ENCODE measurements around the gene BOLL. TPM values are rescaled to one million over a fixed set of nuclear protein-coding genes. Genes with fewer than 3 reads are reported as not detected.
"Not testable (repeated sequence)": the region's sequence is repeated elsewhere in the genome, so short reads cannot be mapped to it uniquely, and the experiment has no call there.

BOLL gene
- total RNA-seq, 8 experiments from 2014 or later, result 0.15 to 0.57 (median 0.18) TPM; not detected in 3

DNA sequence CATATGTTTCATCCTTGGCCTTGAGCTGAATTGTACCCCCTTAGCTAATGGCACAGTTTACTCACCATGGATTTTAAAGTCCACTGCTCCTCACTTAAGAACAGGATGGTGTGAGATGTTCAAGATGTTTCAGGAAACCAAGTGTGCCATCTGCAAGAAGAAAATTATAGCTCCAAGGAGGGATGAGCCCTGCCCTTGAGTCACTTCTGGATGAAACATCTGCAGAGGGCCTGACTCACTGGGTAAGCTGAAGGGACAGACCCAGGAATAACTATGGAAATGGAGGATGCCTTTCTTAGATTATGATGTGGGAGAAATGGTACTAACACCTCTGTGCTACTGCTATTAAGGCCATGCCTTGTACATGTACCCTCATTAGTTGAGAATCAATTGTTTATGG, 73.5 kb downstream of the BOLL start:
- peak in 2 of 8 experiments; percentile 56 to 73 for ATAC-seq (replicated peaks in 6 of 8)
- peaks cover 15 to 20% of the 10 kb centered on the region in 2 donors for H3K4me1 ChIP-seq (replicated peaks in 1 of 2)
- in situ Hi-C loops (cut with MboI; ENCODE audit: low pct_unique_long_range_greater_than_20kb in 2 of 9, low sequenced_read_pairs in 9 of 9, unreplicated experiment in 9 of 9), result no loop called here
- H3K4me3 ChIP-seq, result no peak overlapping the region
- no peak overlapping the region for H3K27ac ChIP-seq

DNA sequence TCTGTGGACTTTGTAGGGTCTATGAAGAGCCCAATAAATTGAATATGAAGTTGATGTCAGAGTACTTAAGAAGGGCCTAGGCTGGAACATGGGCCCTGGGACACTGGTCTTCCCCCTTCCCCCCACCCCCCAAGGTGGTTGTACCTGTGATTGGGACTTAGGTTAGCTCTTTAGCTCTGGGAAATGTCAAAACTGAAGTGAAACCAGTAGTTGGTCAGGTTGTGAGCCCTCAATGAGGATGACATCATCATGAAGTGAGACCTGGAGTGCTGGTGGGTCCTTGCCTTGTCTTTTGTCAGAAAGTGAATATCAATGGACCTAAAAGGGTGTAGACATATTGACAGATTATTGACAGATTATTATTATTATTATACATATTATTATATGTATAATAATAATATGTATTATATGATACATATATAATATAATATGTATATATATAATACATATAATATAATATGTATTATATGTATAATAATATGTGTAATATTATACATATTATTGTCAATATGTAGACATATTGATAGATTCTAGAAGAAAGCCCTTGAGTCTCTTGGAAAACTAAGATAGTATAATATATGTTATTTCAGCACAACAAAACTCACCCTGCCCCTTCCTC, 74.6 kb downstream of the BOLL start:
- Histone ChIP-seq H3K4me1 (replicated peaks in 1 of 2) (peaks cover 15 to 20% of the 10 kb centered on the region in 2 donors), H3K4me3 (no peak overlapping the region), H3K27ac (no peak overlapping the region)
- no peak for ATAC-seq (replicated peaks in 6 of 8)
- in situ Hi-C loops (cut with MboI; ENCODE audit: low pct_unique_long_range_greater_than_20kb in 2 of 9, low sequenced_read_pairs in 9 of 9, unreplicated experiment in 9 of 9), result no loop called here

DNA sequence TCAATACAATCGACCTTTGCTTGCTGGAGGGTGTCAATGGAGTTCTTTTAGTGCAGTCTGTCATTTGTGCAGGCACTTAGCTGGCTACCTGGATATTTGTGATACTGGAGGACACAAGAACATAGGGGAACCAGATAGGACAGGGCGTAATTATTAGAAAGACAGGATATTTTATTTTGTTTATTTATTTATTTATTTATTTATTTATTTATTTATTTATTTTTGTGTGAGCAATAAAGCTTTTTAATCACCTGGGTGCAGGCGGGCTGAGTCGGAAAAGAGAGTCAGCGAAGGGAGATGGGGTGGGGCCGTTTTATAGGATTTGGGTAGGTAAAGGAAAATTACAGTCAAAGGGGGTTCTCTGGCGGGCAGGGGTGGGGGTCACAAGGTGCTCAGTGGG, 76.0 kb downstream of the BOLL start:
- ATAC-seq (replicated peaks in 6 of 8); H3K4me3 ChIP-seq; H3K27ac ChIP-seq: not testable (repeated sequence)
- peaks cover 20% of the 10 kb centered on the region in 2 donors for H3K4me1 ChIP-seq (replicated peaks in 1 of 2)
- in situ Hi-C loops (cut with MboI; ENCODE audit: low pct_unique_long_range_greater_than_20kb in 2 of 9, low sequenced_read_pairs in 9 of 9, unreplicated experiment in 9 of 9), result loop anchor here in 1 of 9 experiments (10.0 kb wide), 1 partner anchor 66 kb away; no protein-coding TSS in a partner anchor
- 70 to 100% (median 80%) methylated on average over 1 to 5 of the region's 7 CpGs; no CpG with 5 or more reads in 3 of the 10 experiments for WGBS, 10 experiments

DNA sequence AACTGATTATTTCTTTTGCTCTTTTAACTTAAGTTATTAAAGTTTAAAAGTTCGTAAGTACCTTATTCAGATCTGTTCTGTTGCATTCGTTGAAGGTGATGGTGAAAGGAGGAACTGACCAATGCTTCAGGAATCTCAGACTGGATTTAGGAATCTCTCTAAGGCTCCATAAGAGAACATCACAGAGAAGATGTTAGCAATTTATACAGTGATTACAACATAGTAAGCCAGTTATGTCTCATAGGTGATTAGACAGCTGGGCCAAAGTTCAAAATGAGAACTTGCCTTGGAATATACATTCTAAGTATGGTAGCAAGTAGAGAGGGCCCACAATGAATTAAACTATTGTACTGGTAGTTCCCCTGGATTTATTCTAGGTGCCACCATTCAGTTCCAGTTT, 76.8 kb downstream of the BOLL start:
- Histone ChIP-seq H3K4me1 (replicated peaks in 1 of 2) (peaks cover 20% of the 10 kb centered on the region in 2 donors), H3K4me3 (peak overlapping the region in 1 of 5 donors; percentile 81), H3K27ac (no peak overlapping the region)
- no peak for ATAC-seq (replicated peaks in 6 of 8)
- in situ Hi-C loops (cut with MboI; ENCODE audit: low pct_unique_long_range_greater_than_20kb in 2 of 9, low sequenced_read_pairs in 9 of 9, unreplicated experiment in 9 of 9), result loop anchor here in 1 of 9 experiments (10.0 kb wide), 1 partner anchor 66 kb away; no protein-coding TSS in a partner anchor
- WGBS, 10 experiments, result 0 to 80% (median 31%) methylated on average over 1 to 2 of the region's 2 CpGs

DNA sequence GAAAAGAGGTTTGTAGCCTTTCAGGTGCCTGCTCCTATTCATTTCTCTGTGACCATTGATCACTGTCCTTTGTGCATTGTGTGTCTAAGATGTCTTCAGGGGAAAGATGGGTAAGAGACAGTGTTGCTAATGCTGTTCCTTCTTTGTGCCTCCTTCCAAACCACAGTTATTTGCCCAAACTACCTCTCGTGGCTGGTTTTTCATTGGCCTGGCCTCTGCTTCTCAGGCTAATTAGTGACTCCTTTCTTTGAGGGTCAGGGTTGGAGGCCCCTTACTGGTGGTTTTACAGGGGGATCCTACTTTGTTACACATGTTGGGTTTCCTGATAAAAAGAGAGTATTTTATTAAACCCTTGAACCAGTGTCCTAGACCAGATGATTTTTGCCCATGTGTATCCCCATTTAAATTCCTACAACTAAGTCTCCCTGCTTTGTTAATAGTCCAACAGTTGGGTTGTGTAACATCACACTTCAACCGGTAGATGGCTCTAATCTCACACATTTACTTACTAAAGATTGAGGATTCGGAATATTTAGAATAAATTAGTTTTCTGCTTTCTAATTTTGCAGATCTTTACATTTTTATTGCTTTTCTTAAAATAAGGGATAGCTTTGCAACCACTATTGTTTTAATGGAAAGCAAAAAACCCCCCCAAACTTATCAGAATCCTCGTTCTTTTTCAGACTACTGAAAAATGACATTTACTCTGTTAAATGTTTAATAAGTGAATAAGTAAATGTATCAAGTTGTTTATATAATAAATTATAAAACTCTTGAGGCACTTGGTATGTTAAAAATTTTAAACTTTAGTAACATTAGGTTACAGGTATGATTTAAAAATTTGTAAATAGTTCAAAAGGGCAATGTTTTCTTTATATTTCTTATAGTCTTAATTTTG, 77.6 kb downstream of the BOLL start:
- H3K4me1 ChIP-seq (replicated peaks in 1 of 2), result peaks cover 20% of the 10 kb centered on the region in 2 donors
- peak overlapping the region; percentile 64 to 89 (median 78) for H3K4me3 ChIP-seq
- in situ Hi-C loops (cut with MboI; ENCODE audit: low pct_unique_long_range_greater_than_20kb in 2 of 9, low sequenced_read_pairs in 9 of 9, unreplicated experiment in 9 of 9), result loop anchor here in 1 of 9 experiments (10.0 kb wide), 1 partner anchor 67 kb away; no protein-coding TSS in a partner anchor
- WGBS, 10 experiments, result 0 to 17% (median 3%) methylated on average over 1 to 4 of the region's 4 CpGs; no CpG with 5 or more reads in 1 of the 10 experiments
- ATAC-seq (replicated peaks in 6 of 8), result no peak
- H3K27ac ChIP-seq, result no peak overlapping the region

DNA sequence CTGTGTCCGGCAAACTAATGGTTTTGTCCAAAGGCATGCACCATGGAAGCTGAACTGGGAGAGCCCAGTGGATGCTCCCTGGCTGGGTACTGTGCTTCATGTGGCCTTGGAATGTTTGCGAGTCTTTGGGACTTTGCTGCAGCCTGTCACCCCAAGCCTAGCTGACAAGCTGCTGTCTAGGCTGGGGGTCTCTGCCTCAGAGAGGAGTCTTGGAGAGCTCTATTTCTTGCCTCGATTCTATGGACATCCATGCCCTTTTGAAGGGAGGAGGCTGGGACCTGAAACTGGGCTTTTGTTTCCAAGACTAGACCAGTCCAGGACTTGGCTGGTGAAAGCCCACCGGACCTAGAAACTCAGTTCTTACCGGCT, 78.3 kb downstream of the BOLL start:
- 0 to 40% (median 32%) methylated on average over 1 to 3 of the region's 5 CpGs; no CpG with 5 or more reads in 2 of the 10 experiments for WGBS, 10 experiments
- no peak for ATAC-seq (replicated peaks in 6 of 8)
- Histone ChIP-seq H3K4me3 (peak overlapping the region; percentile 64 to 89 (median 78)), H3K27ac (no peak overlapping the region), H3K4me1 (replicated peaks in 1 of 2) (peaks cover 20% of the 10 kb centered on the region in 2 donors)
- in situ Hi-C loops (cut with MboI; ENCODE audit: low pct_unique_long_range_greater_than_20kb in 2 of 9, low sequenced_read_pairs in 9 of 9, unreplicated experiment in 9 of 9), result loop anchor here in 1 of 9 experiments (10.0 kb wide), 1 partner anchor 68 kb away; no protein-coding TSS in a partner anchor

DNA sequence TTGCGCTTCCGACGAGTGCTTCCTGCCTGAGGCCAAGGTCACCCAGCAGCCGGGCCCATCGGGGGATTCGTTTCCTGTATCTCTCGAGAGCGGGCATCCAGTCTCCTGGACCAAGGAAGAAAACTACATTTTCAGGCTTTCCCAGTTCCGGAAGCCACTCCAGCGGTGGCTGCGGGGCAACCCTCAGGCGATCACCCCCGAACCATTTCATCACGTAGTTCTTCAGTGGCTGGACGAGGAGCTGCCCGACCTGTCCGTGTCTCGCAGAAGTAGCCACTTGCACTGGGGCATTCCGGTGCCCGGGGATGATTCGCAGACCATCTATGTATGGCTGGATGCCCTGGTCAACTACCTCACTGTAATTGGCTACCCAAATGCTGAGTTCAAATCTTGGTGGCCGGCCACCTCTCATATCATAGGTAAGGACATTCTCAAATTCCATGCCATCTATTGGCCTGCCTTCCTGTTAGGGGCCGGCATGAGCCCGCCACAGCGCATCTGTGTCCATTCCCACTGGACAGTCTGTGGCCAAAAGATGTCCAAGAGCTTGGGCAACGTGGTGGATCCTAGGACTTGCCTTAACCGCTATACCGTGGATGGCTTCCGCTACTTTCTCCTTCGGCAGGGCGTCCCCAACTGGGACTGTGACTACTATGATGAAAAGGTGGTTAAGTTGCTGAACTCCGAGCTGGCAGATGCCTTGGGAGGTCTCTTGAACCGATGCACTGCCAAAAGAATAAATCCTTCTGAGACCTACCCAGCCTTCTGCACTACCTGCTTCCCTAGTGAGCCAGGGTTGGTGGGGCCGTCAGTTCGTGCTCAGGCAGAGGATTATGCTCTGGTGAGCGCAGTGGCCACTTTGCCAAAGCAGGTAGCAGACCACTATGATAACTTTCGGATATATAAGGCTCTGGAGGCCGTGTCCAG, 78.9 kb downstream of the BOLL start:
- Histone ChIP-seq H3K27ac (no peak overlapping the region), H3K4me1 (replicated peaks in 1 of 2) (peaks cover 20% of the 10 kb centered on the region in 2 donors), H3K4me3 (peak overlapping the region; percentile 64 to 89 (median 78))
- ATAC-seq (replicated peaks in 6 of 8), result peak in 4 of 8 experiments; percentile 0 to 2 (median 2)
- 0 to 33% (median 6%) methylated on average over 1 to 16 of the region's 38 CpGs; no CpG with 5 or more reads in 2 of the 10 experiments for WGBS, 10 experiments
- in situ Hi-C loops (cut with MboI; ENCODE audit: low pct_unique_long_range_greater_than_20kb in 2 of 9, low sequenced_read_pairs in 9 of 9, unreplicated experiment in 9 of 9), result loop anchor here in 1 of 9 experiments (10.0 kb wide), 1 partner anchor 69 kb away; no protein-coding TSS in a partner anchor

DNA sequence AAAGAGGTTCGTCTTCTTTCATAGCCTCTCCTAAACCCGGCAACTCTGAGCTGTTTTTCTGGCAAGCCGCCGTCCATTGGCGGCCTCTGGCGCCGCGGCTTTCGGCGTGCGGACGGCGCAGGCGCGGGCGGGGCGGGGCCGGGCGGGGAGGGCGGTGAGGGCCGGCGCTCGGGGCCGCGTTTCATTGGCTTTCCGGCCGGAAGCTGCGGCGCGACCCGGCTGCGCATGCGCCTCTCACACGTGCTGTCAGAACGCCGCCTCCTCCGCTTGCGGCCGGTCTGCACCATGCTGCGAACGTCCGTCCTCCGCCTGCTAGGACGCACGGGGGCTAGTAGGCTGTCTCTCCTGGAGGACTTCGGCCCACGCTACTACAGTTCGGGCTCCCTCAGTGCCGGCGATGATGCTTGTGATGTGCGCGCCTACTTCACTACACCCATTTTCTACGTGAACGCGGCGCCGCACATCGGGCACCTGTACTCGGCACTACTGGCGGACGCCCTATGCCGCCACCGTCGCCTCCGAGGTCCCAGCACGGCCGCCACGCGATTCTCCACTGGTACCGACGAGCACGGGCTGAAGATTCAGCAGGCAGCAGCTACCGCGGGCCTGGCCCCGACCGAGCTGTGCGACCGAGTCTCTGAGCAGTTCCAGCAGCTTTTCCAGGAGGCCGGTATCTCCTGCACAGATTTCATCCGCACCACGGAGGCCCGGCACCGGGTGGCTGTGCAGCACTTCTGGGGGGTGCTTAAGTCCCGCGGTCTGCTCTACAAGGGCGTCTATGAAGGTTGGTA, 79.8 kb downstream of the BOLL start, which contains the start of gene MARS2:
Gene MARS2 (plus strand): TSS at position 249 of the 791 bp plus-strand sequence. CDS start 37 bp downstream, at position 286.
- peak within 1 kb of the TSS; percentile 62 to 85 for H3K27ac ChIP-seq
- H3K4me1 ChIP-seq (replicated peaks in 1 of 2), result peaks cover 20% of the 10 kb centered on the region in 2 donors
- in situ Hi-C loops (cut with MboI; ENCODE audit: low pct_unique_long_range_greater_than_20kb in 2 of 9, low sequenced_read_pairs in 9 of 9, unreplicated experiment in 9 of 9), result loop anchor here in 1 of 9 experiments (10.0 kb wide), 1 partner anchor 69 kb away; no protein-coding TSS in a partner anchor
- WGBS, 10 experiments, result 0 to 1% (median 0%) methylated on average over 2 to 25 of the region's 86 CpGs; no CpG with 5 or more reads in 6 of the 10 experiments
- H3K4me3 ChIP-seq, result peak within 1 kb of the TSS; percentile 64 to 89 (median 78)
- peak; percentile 83 to 95 (median 92) for ATAC-seq (replicated peaks in 6 of 8)

DNA sequence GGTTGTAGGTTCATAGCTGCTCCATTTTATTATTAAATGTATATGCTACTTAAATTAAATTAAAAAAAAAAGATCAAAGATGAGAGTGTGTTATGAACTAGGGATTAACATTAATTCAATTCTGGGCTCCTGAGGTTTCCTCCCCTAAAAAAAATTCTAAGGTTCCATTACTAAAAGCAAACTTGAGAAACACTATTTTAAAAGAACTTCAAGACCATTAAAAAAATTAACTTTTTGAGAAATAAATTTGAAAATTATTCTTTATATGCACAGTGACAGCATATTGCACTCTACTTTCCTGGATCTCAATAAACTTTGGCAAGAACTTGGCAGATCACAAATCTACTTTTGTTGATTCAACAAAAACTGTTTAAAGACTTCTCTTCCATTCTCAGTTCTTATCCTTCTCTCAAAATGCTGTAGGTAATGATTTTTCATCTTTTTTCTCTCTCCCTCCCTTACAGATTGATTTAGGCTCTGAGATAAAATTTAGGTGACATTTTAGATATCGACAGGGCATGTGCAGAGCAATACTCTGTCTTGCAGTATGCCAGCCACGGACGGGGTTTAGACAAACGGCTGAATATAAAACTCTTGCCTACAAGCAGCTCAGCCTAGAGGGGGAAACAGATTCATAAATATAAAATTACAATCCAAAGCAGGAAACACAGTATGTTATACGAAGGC, 80.5 kb downstream of the BOLL start:
- peaks cover 20% of the 10 kb centered on the region in 2 donors for H3K4me1 ChIP-seq (replicated peaks in 1 of 2)
- ATAC-seq (replicated peaks in 6 of 8), result peak; percentile 30 to 61 (median 53)
- in situ Hi-C loops (cut with MboI; ENCODE audit: low pct_unique_long_range_greater_than_20kb in 2 of 9, low sequenced_read_pairs in 9 of 9, unreplicated experiment in 9 of 9), result loop anchor here in 1 of 9 experiments (10.0 kb wide), 1 partner anchor 70 kb away; no protein-coding TSS in a partner anchor
- H3K27ac ChIP-seq, result peak overlapping the region; percentile 62 to 85
- 0 to 3% (median 0%) methylated on average over 1 to 5 of the region's 5 CpGs; no CpG with 5 or more reads in 1 of the 10 experiments for WGBS, 10 experiments
- H3K4me3 ChIP-seq, result peak overlapping the region; percentile 64 to 89 (median 78)

DNA sequence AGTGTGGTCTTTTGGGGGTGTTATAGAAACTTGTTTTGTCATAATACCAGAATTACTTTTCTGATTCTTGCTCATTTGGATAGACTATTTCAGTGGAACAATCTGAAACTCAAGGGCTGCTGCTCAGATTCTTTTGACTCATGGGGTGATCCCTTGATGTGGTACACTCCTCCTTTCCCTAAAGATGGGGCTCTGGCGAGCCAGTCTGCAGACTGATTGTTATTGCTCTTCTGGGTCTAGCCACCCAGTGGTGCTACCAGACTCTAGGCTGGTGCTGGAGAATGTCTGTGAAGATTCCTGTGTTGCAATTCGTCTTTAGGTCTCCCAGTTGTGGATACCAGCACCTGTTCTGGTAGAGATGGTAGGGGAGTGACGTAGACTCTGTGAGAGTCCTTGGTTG, 84.2 kb downstream of the BOLL start:
- no peak for ATAC-seq (replicated peaks in 6 of 8)
- peaks cover 0 to 5% of the 10 kb centered on the region in 2 donors for H3K4me1 ChIP-seq (replicated peaks in 1 of 2)
- in situ Hi-C loops (cut with MboI; ENCODE audit: low pct_unique_long_range_greater_than_20kb in 2 of 9, low sequenced_read_pairs in 9 of 9, unreplicated experiment in 9 of 9), result loop anchor here in 1 of 9 experiments (10.0 kb wide), 1 partner anchor 74 kb away; no protein-coding TSS in a partner anchor
- no peak overlapping the region for H3K27ac ChIP-seq
- no peak overlapping the region for H3K4me3 ChIP-seq
- 20 to 93% (median 57%) methylated on average over 1 to 3 of the region's 3 CpGs; no CpG with 5 or more reads in 5 of the 10 experiments for WGBS, 10 experiments

DNA sequence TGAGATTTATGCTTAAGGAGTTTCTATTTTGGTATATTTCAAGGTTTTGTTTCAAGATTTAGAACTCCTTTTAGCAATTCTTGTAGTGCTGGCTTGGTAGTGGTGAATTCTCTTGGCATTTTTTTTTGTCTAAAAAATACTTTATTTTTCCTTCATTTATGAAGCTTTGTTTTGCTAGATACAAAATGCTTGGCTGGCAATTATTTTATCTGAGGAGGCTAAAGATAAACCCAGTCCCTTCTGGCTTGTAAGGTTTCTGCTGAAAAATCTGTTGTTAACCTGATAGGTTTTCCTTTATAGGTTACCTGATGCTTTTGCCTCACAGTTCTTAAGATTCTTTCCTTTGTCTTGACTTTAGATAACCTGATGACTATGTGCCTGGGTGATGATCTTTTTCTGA, 85.4 kb downstream of the BOLL start:
- H3K4me1 ChIP-seq (replicated peaks in 1 of 2); H3K27ac ChIP-seq; ATAC-seq (replicated peaks in 6 of 8); H3K4me3 ChIP-seq: not testable (repeated sequence)
- in situ Hi-C loops (cut with MboI; ENCODE audit: low pct_unique_long_range_greater_than_20kb in 2 of 9, low sequenced_read_pairs in 9 of 9, unreplicated experiment in 9 of 9), result loop anchor here in 1 of 9 experiments (10.0 kb wide), 1 partner anchor 75 kb away; no protein-coding TSS in a partner anchor
